CD4-positive, alpha-beta T cell treated with Interleukin-4 for 1 hour (primary cell): ENCODE data around the gene TPGS1.
A peak's percentile ranks its signal among the peaks of the same experiment; 100 is the strongest.
"Not testable (repeated sequence)": the region's sequence is repeated elsewhere in the genome, so short reads cannot be mapped to it uniquely, and the experiment has no call there.

Experiments used
- DNase-seq, 2 donors: peaks; one replicate each; pipeline ENCODE4 v3.0.0-alpha.2; 2020 to 2022

The TPGS1 gene

GRCh38 chr19:478236-478903 lies 28.9 kb upstream of the TPGS1 start:
- no peak for DNase-seq

DNA sequence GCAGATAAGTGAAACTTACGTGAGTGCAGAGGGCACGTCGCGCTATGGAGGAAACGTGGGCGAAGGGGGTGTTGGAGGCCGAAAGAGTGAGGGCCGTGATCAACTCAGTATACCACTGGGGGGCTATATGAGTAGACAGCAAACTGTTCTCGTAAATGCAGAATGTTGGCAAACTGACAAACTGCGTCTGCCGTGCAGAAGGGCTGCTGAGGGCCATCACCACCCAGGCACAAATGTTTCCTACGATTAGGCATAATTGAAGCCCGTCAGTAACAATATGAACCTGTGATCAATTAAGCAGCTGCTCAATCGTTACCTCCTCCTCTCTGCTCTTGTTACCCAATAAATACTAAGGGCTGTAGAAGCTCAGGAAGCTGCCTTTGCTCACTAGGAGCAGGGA lies 28.3 kb upstream of the TPGS1 start:
- DNase-seq = no peak

DNA sequence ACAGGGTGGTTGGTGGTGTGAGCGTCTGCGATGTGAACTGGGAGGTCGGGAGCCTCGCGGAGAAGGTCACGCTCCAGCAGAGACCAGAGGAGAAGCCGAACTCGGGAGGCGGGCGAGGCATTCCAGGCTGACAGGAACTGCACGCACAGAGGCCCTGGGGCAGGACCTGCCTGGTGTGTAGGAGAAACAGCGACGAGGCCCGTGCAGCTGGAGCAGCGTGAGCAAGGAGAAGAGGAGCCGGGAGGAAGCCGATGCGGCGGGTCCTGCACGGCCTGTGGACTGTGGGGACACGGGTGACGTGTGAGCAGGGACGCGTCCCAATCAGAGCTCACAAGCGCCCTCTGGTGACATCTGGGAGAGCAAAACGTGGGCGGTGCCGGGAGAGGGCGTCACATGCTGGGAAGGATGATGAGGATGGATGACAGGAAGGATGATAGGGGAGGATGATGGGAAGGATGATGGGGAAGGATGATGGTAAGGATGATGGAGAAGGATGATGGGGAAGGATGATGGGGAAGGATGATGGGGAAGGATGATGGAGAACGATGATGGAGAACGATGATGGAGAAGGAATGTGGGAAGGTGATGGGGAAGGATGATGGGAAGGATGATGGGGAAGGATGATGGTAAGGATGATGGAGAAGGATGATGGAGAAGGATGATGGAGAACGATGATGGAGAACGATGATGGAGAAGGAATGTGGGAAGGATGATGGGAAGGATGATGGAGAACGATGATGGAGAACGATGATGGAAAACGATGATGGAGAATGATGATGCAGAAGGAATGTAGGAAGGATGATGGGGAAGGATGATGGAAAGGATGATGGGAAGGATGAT lies 27.1 kb upstream of the TPGS1 start:
- peak; percentile 49 to 60 for DNase-seq

DNA sequence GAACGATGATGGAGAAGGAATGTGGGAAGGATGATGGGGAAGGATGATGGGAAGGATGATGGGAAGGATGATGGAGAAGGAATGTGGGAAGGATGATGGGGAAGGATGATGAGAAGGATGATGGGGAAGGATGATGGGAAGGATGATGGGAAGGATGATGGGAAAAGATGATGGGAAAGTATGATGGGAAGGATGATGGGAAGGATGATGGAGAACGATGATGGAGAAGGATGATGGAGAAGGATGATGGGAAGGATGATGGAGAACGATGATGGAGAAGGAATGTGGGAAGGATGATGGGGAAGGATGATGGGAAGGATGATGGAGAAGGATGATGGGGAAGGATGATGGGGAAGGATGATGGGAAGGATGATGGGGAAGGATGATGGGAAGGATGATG lies 26.2 kb upstream of the TPGS1 start:
- not testable (repeated sequence) for DNase-seq

DNA sequence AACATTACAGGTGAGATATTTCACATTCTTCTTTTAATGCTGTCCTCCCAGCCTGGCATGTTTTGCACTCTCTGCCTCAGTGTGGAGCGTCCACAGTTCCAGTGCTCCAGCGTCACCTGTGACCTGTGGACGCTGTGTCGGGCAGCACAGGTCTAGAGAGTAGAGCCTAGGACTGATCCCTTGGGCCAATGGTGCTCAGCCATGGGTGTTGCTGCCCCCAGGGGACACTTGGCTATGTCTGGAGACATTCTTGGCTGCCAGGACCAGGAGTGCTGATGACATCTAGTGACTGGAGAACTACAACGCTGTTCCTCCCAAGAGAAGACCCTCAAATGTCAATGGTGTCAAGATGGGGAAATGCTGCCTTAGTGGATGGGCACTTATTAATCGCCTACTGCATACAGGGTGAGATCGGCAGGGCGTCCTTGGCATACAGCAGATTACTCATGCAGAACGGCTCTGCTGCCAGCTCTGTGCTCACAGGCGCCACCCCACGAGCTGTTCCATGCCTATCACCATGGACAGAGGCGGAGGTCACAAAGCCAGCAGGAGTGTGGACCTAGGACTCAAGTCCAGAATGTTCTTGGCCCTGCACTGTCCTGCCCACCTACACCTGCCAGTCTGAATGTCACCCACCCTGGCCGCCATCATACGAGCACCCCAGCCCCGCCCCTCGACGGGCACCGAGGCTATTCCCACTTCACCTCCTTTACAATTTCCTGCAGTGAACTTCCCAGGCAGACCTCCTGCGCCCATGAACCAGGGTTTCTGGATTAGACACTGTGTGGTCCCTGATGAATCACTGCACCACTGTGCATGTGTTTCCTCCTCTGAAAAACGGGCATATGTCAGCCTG lies 24.9 kb upstream of the TPGS1 start:
- DNase-seq = no peak

GRCh38 chr19:483332-484072 lies 23.8 kb upstream of the TPGS1 start:
- no peak for DNase-seq

DNA sequence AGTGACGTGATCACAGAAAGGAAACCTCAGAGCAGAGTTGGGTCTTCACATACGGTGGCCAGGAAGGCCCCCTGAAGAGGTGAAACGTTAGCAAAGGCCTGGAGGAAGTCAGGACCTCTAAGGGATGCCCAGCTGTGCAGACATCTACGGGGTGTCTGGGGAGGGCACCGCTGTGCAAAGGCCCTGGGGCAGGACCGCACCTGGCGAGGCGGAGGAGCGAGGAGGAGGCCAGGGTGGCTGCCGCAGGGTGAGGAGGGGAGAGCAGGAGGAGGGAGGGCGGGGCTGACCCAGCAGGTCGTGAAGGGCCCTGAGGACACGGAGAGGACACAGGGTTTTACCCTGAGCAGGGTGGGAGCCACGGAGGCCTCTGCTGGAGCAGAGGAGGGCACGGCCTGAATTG lies 22.8 kb upstream of the TPGS1 start:
- no peak for DNase-seq

DNA sequence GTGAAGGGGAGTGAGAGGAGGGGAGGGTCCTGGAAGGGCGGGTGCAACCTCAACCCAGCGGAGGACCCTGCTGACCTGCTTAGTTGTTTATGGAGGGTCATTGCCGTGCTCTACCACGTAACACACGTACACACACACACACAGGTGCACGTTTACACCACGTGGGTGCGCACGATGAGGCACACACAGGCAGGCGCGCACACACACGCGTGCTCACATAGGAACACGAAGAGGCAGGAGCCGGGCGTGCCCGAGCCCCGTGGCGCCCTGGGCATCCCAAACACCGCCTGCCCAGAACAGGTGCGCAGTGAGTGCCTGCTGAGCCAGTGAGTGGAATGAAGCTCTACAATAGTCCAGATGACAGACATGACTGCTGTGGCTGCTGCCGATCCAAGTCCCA lies 22.2 kb upstream of the TPGS1 start:
- DNase-seq = no peak

DNA sequence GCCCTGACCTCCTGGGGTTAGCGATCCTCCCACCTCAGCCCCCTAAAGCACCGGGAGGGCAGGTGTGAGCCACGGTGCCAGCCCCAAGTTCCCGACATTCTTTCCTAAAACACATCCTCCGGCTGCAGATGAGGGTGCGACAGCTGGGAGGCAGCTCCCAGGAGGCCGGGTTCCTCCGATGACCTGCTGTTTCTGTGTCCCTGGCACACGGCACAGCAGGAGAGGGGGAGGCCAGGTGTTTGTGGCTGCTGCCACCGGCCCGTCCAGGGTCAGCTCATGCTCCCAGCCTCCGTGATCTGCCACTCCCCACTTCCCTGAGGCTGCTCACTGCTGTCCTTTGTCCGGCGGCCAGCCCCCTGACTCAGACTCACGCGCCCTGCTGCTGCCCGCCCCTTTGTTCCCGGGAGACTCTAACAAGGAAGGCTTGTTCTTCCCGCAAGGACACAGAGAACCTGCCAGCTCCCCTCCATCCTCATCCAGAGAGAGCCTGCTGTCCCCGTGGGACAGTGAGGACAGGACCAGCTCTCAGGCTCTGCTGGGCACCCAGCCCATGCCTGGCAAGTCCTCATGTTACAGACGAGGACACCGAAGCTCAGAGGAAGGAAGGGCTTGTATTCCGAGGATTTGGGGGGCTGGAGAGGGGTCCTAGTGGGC lies 21.6 kb upstream of the TPGS1 start:
- no peak for DNase-seq

DNA sequence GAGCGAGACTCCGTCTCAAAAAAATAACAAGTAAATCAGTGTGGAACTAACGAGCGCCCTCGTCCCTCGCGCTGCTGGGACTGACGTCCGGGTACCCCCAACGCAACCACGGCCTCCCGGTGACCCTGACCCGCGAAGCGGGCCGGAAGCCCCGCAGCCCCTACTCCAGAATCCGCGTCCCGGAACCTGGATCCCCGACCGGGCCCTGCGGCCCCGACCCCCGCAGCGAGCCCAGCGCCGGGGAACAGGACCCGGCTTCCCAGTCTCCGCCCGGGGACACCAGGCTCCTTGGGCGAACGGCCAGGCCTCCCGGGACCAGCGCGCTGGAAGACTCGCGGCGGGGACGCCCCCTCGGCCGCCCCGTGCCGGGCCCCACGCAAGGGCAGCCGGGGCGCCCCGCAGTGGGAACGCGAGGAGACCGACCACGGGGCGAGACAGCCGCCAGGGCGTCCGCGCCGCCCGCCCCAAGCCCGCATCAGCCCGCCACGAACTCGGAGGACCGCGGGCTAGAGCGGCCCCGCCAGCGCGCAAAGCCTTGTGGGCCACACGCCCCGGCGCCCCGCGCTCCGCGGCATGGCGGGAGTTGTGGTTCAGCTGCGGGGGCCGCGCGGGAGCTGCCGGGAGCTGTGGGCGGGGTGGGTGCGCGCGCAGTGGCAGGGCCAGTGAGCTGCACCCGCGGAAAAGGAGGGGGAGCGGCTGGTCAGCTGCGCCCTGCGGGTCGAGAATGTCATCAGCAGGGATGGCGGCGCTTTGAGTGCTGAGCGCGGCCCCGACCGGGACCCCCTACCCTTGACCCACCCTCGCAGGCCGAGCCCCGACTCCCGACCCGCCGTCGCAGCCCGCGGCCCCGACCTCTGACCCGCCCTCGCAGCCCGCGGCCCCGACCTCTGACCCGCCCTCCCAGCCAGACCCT lies 18.5 kb upstream of the TPGS1 start:
- peak; percentile 90 to 94 for DNase-seq

GRCh38 chr19:489418-490196 lies 17.7 kb upstream of the TPGS1 start:
- no peak for DNase-seq

GRCh38 chr19:491146-491741 lies 16.1 kb upstream of the TPGS1 start:
- DNase-seq = no peak

DNA sequence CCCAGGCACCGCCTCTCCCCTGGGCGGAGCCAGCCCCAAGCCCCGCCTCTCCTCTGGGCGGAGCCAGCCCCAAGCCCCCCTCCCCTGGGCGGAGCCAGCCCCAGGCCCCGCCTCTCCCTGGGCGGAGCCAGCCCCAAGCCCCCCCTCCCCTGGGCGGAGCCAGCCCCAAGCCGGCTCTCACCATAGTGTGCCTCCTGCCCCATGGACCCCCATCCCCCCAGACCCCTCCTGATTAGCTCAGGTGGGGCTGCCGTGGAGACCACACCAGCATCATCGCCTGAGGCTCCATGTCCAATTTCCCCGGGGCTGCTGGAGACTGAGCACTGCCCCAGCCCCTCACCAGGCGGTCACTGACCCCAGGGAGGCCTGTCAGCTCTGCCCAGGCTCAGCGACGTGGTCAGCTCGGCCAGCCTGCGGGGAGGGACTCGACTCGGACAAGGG lies 15.2 kb upstream of the TPGS1 start:
- DNase-seq = no peak

DNA sequence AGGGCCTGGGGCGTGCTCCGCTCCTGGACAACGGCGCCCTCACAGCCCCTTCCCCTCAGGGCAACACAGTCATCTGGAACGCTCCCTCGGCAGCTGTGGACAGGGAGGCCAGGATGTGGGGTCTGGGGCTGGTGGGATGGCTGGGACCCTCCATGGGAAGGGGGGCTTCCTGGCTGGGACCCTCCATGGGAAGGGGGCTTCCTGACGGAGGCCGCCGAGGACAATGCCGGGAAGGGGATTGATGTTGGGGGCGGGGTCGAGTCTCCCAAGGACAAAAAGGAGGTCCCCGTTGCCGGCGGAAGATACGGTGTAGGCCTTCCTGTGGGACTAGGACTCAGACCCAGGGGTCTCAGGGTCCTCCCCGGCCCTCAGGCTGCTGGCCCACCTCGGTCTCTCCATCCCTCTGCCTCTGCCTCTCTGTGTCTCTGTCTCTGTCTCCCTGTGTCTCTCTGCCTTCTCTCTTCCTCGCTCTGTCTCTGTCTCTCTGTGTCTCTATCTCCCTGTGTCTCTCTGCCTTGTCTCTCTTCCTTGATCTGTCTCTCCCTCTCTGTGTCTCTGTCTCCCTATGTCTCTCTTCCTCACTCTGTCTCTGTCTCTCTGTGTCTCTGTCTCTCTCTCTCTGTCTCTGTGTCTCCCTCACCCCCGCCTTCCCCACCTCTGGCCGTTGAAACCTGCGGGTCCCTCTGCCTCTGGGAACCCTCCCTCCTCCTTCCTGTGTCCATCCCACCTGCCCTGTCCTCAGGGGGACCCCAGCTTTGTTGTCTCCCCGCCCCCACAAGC lies 13.7 kb upstream of the TPGS1 start:
- DNase-seq = no peak

- no peak for DNase-seq
Measured at GRCh38 chr19:494171-495080, 12.9 kb upstream of the TPGS1 start.

GRCh38 chr19:495081-495401 lies 12.3 kb upstream of the TPGS1 start:
- DNase-seq = no peak

DNA sequence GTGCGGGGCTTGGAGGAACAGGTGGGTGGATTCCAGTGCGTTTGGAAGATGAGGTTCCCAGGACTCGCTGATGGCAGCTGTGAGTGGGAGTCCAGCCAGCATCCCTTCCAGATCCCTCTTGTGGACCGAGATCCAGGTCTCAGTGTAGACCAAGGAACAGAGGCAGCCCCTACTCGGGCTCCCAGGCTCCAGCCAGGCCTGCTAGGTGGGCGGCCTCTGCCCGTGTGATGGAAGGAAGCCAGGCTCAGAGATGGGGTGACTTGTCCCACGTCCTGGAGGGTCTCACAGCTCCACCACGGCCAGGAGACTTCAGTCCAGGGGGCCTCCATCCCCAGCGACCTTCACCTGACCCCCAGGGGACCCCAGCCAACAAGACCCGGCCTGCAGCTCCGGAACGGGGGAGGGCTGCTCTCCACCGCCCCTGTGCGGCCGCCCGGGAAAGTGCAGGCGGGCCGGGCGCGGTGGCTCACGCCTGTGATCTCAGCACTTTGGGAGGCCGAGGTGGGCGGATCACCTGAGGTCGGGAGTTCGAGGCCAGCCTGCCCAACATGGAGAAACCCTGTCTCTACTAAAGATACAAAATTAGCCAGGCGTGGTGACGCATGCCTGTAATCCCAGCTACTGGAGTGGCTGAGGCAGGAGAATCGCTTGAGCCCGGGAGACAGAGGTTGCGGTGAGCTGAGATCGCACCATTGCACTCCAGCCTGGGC lies 11.7 kb upstream of the TPGS1 start:
- peak; percentile 39 to 51 for DNase-seq
